Measurements from ENCODE around the gene BICD2.

The BICD2 gene

DNA sequence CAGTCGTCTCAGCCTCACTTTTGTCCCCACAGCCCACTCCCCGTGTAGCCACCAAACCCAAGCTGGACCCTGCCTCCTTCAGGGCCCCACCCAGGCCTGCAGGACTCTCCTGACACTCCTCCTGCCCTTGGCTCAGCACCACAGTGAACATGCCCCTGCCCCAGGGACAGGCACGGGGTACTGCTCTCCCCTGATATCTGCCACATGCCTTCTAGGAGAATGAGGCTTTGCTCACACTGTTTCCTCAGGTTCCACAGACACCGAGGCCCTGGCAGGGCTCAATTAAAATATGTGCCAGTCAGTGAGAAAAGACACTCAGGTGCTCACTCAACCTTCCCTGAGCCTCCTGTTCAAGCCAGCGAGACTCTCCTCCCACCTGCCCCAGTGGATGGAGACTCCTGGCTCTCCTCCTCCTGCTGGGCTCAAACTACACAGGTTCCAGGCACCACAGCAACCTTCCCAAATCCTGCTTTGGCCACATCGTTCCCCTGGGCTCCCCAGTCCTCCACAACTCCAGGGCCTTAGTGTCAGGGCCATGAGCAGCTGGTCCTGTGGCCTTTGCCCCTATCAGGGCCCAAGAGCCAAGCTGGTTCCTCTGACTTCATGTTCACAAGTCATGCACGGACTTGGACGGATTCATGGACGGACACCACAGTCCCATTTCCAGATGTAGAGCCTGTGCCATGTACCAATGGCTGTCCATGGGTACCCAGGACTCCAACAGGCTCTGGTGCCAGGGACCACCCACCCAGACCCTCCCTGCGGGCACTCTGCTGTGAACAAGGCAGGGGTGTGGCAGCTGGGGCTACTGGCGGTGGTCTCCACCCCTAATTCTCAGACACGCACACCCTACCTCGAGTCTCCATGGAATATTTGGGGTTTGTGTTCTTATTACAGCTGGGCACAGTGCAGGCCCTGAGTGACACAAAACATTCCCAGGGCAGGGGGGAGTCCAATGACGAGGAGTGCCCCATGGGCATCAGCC, 36.6 kb downstream of the BICD2 start:
- no peak for DNase-seq (ENCODE audit: low read depth)

DNA sequence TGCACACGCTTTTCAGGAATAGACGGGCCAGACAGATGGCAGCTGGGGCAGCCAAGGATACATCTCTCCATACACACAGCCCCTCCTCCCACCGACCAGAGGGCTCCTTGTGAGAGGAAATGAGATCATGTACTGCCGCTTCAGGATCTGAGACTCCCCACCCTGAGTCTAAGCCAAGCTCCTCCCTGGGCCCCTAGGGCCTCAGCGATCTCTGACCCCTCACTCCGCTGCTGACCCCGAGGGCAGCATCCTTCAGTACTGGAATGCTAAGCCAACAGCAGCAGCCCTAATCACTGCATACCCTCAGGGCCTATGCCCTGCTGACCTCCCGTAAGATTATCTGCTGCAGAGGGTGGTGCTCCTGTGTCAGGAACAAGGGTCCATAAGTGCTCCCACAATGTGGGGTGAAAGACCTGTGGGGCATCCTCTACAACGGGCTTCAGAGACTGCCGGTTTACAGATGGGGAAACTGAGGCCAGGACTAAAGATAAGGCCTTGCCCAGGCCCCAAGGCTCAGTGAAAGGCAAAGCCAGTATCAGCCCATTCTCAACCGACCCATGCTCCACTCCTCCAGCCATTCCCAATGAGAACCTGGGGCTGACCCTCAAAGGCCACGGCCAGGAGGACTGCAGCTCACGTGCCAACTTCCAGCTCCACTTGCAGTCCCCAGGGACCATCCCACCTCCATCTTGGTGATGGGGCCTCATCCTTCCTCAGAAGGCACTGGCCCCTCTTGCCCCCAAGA, 37.5 kb downstream of the BICD2 start:
- DNase-seq (ENCODE audit: low read depth) = peak; percentile 54

DNA sequence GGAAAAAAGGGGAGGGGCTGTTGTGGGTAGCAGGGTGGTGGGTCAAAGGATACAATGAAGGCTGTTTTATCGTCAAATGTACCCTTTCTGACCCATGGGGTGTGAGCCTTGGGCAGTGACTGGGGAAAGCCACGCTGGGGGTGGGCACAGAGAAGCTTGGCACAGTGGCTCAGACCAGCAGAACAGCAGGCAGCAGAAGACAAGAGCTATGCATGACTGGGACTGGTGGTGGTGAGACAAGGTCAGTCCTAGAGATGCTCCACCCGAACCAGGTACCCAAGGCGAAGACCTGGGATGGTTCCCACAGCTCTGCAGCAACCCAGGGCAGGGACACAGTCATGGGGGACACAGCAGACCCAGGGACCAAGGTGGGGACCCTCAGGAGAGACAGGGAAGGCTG, 38.3 kb downstream of the BICD2 start:
- no peak for DNase-seq (ENCODE audit: low read depth)

DNA sequence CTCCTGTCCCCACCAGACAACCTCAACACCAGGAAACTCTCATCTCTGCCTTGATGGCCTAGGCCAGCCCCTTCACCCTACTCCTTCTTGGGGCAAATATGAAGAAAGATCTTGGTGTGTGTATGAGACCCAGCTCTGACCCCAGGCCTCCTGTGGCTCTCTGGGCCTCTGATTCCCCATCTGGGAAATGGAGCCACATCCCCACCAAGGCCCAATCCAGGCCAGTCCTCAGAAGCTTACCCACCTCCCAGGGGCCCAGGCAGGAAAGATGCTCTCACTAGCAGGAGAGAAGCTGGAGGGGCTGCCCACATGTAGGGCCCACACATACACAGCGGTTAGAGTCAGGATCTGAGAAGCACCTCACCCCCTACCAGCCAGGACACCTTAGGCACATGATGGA, 38.9 kb downstream of the BICD2 start:
- no peak for DNase-seq (ENCODE audit: low read depth)

DNA sequence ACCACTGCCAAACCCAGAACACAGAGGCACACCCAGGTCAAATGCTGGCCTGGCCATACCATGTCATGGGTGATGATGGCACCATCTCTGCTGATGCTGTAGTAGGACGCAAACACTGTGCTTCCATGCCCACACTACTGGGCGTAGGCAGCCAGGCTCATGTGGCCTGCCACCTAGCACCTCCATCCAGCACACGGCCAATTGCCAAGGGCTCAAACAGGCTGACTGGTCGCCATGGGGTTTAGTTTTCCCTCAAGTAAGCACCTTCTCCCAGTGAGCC, 39.4 kb downstream of the BICD2 start:
- DNase-seq (ENCODE audit: low read depth) = no peak

DNA sequence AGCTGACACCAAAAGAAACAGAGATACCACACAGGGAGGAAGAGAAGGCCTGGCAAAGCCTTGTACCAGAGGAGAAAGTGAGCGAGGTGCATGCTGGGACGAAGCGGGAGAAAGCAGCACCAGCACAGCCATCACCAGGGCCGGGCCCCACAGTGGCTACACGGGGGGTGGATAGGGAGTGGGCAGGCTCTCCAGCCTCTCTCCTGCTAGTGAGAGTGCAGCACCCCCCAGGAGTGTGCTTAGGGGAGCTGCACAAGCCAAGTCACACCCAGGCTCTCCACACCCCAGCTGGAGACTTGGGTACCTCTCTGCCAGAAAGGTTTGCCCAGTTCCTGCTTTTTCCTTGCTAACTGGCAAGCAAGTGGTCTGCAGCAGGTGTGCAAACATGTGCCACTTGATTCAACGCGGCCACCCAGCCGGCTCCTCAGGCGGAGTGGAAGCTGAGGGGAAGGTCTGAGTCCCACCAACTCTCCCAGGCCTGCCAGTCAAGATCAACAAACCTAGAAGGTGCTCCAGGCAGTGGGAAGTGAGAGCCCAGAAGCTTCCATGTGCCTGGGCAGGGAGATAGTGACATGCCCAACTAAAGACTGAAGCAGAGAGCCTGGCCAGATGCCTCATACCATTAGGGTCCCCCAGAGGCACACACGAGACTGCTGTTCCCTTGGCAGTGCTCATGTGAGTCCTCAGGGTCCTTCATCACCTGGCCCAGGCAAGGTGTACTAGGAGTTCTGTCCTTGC, 39.9 kb downstream of the BICD2 start:
- DNase-seq (ENCODE audit: low read depth) = no peak

DNA sequence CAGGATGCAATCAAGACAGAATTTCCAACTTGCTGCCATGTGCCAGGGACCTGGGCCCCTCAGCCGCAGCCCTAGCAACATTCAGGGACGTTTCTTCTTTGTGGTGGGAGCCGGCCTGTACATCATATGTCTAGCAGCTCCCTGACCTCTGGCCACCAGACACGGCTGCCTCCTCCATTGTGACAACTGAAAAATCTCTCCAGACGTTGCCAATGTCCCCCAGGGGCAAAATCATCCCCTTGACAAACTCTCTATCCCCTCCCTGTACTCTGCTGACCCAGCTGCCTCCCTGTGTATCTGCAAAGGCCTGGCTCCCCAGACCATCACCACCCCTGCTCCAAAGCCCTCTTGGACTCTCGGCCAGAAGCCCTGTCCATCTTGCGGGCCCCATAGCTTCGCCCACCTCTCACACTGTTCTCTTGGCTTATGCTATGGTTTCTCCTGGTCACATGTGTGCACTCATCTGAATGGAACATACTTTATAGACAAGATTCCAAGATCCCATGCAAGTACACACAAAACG, 40.8 kb downstream of the BICD2 start:
- DNase-seq (ENCODE audit: low read depth) = no peak

DNA sequence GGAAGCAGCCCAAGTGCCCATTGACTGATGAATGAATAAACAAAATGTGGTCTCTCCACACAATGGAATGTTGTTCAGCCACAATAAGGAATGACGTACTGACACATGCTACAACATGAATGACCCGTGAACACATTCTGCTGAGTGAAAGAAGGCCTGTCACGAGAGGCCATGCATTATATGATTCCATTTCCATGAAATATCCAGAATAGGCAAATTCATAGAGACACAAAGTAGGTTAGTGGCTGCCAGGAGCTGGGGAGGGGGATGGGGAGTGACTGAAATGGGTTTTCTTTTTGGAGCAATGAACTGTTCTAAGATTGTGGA, 41.4 kb downstream of the BICD2 start:
- DNase-seq (ENCODE audit: low read depth) = peak; percentile 22

DNA sequence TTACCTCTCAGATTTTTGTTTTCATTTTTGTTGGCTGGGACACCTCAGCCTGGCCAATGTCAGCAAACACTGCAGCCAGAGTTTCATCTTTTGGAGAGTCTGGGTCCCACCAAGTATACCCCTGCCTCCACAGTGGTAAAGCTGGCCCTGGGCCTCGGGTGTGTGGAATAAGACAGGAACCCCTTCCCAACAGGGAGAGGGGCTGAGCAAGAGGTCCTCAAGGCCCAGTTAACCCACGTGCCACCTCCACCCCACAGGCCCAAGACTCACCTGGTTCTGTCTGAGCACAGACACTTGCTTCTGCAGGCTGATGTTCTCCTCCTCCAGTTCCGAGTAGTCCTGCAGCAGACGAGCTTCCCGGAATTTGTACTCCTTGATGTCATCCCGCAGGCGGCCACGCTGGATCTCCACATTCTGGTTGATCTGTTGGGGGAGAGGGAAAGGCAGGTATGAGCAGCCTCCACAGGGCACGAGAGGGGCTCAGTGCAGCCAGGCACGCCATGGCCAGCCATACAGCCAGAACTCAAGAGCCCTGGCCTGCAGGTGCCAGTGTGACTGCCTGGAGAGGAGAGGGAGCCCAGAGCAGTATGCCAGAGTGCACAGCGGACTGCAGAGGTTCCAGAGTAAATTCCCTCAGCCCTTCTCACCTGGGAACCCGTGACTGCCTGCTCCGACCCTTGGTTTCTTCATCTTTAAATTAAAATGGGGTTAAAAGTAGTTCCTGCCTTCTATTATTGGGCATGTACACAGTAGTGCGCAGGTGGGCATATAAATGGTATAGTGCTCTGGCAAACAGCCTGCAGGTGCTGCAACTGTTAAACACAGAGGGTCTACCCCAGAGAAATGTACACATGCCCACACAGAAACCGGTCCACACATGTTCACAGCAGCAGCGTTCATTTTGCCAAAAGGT, 42.0 kb downstream of the BICD2 start:
- DNase-seq (ENCODE audit: low read depth) = no peak

DNA sequence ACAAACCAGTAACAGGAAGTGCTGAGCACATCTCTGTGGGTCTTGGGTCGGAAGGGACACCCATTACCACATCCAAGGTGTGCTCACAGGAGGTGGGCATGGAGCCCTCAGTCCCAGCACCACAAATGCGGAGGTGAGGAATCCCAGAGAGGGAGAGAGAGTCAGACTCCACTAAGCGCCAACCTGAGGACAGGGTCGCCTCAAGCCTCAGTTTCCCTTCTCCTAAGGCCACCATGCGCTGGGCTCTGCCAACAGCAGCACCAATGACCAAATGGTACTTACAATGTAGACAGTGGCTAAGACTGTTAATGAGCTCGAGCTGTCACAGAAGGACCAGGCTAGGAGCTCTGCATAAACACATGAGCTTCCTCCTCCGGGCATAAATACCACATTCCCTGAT, 43.1 kb downstream of the BICD2 start:
- no peak for DNase-seq (ENCODE audit: low read depth)

DNA sequence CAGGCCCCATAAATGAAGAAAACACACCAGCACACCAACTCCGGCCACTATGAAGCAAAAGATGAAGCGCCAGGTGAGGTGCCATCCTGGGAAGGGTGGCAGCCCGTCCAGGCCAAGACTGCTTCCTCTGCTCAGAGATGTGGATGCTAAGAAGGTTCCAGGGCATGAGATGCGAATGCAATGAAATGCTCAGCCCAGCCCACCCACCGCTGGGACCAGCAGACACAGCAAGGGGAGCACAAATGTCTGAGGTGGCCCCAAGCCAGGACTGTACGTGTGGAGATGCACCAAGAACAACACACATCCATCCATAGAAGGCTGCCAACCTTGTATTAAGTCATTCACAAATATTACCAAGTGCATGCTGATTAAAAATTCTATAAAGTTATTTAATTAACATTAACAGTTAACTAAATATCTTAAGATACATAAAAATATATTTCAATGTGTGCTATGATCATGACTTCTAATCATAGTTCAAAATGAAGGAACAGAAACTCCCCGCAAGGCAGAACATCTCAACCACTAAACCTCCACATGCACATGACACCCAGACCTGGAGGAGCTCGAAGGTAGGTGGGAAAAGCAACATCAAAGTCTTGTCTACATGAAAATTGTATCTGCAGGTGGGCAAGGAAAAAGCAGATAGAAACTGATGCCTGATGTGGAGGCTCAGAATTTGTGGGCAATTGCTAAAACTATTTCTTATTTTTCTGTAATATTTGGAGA, 43.7 kb downstream of the BICD2 start:
- DNase-seq (ENCODE audit: low read depth) = no peak

DNA sequence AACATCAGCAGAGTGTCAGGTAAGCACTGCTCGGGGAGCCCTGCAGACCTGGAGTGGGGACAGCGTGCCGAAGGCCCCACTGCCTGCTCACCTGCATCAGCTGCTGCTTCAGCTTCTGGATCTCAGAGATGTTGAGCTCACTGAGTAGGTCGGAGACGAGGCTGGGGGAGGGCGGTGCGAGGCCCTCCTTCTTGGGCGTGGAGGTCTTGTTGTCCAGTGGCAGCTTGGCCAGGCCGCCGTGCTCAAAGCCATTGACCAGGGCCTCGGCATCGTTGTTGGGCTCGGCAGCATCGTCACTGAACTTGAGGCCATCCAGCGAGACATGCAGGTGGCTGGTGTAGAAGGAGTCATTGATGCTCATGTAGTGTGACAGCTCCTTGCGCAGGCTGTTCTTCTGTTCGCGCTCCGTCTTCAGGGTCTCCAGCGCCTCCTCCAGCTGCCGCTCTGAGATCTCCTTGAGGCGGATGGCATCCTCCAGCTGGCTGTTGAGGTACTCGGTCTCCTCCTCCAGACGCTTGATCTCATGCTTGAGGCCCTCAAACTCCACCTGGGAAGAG, 44.3 kb downstream of the BICD2 start:
- DNase-seq (ENCODE audit: low read depth) = no peak

DNA sequence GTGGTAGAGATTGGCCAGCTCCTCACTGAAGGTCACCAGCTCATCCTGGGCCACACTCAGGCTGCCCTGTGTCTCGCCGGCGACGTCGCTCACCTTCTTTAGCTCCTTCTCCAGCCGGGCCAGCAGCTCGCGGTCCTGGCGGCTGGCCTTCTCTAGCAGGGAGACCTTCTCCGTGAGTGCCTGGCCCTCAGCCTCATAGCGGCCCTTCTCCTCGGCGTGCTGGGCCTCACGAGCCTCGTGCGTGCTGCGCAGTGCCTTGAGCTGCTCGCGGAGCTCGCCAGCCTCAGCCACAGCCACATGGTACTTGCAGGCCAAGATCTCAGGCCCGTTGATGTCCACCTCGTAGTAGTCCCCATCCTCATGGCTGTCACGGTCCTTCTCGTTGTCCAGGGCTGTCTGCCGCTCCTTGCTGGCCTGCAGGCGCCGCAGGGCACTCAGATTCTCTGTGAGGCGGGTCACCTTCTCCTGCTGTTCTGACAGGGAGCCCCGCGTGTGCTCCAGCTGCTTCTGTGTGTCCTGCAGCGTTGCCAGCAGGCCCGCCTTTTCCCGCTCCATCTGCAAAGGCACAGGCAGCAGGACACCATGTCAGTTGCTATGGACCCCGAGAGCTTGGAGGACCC, 45.5 kb downstream of the BICD2 start:
- DNase-seq (ENCODE audit: low read depth) = no peak

DNA sequence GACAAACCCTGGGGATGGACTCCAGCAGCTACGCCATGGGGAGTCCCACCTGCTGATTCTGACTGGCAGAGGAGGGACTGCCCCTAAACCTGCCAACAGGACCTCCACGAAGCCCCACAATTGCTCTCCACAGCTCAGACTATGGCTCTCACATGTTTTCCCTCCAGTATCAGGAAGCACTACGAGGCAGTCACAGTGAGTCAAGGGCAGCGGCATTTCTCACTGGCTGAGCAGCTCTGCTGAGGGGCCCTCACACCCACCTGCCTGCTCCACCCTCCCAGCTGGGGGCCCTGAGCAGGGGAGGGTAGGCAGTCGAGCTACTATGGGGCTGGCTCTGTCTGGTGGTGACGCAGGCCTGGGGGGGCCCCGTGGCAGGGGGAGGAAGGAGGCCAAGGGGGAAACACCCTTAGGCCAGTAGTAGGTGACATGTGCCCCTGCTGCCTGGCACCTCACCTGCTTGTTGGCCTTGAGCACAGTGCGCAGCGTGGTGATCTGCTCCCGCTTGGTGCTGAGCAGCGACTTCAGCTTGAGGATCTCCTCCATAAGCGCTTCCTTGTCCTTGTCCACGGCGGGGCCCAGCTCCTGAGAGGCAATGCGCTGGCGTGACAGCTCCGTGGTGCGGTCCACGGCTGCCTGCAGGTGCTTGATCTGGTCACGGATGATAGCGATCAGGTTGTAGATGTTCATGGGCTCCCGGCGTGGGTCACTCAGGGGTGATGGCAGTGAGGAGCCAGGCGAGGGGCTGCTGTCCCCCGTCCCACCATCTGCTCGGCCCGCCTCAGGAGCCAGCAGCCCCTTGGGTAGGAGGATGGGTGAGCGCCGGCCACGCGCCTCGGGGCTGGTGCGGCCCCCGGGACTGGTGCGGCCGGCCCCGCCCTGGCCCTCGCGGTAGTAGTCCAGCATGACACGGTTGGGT, 46.3 kb downstream of the BICD2 start:
- DNase-seq (ENCODE audit: low read depth) = no peak

DNA sequence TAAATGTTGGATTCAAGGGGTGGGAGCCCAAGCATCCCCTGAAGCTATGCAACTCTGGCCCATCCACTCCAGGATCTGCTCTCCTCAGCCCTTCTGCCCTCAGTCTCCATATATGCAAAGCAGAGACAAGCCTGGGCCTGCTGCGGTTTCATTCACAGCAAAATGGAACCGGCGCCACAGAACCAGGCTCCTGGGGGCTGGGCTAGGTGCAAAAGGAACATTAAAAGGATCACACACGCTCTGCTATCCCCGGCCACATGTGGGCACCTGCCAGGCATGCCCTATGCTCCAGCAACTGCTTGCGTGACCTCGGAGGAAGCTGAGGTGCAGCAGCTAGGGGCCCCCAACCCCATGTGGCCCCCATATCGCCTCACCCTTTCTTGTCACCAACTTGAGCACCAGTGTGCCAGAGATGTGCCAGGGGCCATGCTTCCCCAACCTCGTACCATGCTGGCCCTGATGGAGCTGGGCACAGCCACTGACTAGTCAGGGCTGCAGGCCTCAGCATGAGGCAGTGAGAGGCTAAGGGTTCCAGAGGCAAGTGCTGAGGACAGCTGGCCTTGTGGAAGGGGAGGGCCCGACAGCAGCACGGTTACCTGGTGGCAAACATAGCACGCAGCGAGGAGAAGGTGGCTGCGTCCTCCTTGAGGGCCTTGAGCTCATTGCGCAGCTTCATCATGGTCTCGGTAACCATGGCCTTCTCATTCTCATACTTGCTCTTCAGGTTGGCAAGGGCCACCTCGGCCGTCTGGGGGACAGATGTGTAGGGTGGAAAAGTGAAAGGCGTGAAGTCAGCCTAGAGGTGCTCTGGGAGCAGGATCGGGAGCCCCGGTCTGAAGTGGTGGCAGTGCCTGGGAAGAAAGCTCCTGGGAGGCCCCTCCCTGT, 47.2 kb downstream of the BICD2 start:
- no peak for DNase-seq (ENCODE audit: low read depth)

DNA sequence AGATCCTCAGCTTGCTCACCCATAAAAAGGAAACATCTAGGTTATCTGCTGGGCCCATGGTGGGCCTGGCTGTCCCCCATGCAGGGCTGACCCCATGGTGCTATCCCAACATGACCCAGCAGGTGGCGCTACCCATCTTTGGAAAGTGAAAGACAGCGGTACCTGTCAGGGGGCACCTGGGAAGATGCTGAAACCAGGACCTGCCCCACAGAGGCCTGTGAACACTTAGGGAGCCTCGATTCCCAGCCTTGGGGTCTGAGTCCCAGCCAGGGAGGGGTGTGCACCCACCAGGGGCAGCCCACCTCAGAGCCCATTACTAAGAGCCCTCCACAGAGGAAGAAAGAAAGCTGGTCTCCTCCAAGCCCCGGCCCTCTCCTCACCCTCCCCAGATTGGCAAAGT, 48.1 kb downstream of the BICD2 start:
- DNase-seq (ENCODE audit: low read depth) = peak; percentile 59

DNA sequence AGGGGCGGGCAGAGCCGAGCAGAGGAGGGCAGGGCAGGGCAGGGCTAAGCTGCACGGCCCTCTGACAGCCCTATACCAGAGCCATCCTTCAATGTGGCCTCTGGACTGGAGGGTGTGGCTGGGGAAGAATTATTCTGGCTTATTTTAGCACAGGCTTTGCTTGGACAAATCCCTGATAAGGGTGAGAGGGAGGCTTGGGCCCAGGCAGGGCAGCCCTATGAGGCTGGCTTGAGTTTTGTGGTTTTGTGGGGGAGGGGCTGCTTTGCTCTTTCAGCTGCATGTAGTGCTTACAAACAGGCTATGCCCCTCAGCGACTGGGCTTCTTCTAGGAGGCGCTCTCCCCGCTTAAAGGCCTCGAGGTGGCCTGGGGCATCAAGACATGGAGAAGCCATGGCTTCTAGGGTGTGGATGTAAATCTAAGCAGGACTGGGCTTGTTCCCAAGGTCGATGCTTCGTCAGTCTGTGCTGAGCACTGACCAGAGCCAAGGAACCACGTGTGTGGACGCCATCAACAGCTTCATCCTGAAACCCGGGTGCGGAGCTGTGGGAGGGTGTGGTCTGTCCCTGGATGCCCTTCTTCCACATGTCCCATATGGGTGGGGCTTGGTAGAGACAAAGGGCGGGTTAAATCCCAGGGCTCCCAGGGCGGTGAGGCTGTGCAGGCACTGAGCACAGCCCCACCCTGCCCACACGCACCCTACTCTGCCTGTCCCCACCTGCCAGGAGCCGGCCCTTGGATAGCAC, 49.0 kb downstream of the BICD2 start:
- DNase-seq (ENCODE audit: low read depth) = no peak

Measured in ELR (cell line).